Endometrial microvascular endothelial cells (primary cell): Measurements from ENCODE around the gene COL5A1. TPM values are rescaled to one million over a fixed set of nuclear protein-coding genes. Genes with fewer than 3 reads are reported as not detected.
"Not testable (repeated sequence)": the region's sequence is repeated elsewhere in the genome, so short reads cannot be mapped to it uniquely, and the experiment has no call there.

Source experiments
- in situ Hi-C: cut with HindIII; loops from 2 replicates; pipeline ENCODE4 v1.10.0; 2017; ENCODE audit warnings: low sequenced_read_pairs, low pct_unique_long_range_greater_than_20kb; ENCODE audit errors: inconsistent ontology term
- total RNA-seq: library from RNA; depleted of rRNA; stranded (reverse); fragments of >200 nt; gene quantifications from one replicate; pipeline ENCODE4 v1.2.3, GENCODE V29; 2015; ENCODE audit errors: inconsistent ontology term

COL5A1 gene
- total RNA-seq, 1 donor from 2014 or later: 23.8 TPM

GRCh38 chr9:134712243-134712642, 70.6 kb downstream of the COL5A1 start:
- in situ Hi-C loops: no loop called here

- in situ Hi-C loops: no loop called here
Measured at GRCh38 chr9:134712926-134713325, 71.3 kb downstream of the COL5A1 start.

- in situ Hi-C loops: not testable (repeated sequence)
Measured at GRCh38 chr9:134715536-134715935, 73.9 kb downstream of the COL5A1 start.

- in situ Hi-C loops: no loop called here
Measured at GRCh38 chr9:134716067-134716466, 74.5 kb downstream of the COL5A1 start.

- in situ Hi-C loops: no loop called here
Measured at GRCh38 chr9:134717056-134717455, 75.5 kb downstream of the COL5A1 start.

GRCh38 chr9:134717924-134718645, 76.5 kb downstream of the COL5A1 start:
- in situ Hi-C loops: no loop called here

- in situ Hi-C loops: no loop called here
Measured at GRCh38 chr9:134719331-134719730, 77.7 kb downstream of the COL5A1 start.

- in situ Hi-C loops: no loop called here
Measured at GRCh38 chr9:134720136-134720753, 78.6 kb downstream of the COL5A1 start.

GRCh38 chr9:134720796-134721195, 79.2 kb downstream of the COL5A1 start:
- in situ Hi-C loops: no loop called here

GRCh38 chr9:134721344-134721743, 79.7 kb downstream of the COL5A1 start:
- in situ Hi-C loops: no loop called here

- in situ Hi-C loops: no loop called here
Measured at GRCh38 chr9:134722120-134722701, 80.6 kb downstream of the COL5A1 start.

- in situ Hi-C loops: no loop called here
Measured at GRCh38 chr9:134723037-134723436, 81.4 kb downstream of the COL5A1 start.

- in situ Hi-C loops: no loop called here
Measured at GRCh38 chr9:134723491-134724190, 82.0 kb downstream of the COL5A1 start.

GRCh38 chr9:134724202-134724911, 82.8 kb downstream of the COL5A1 start:
- in situ Hi-C loops: no loop called here

GRCh38 chr9:134724912-134725604, 83.5 kb downstream of the COL5A1 start:
- in situ Hi-C loops: no loop called here

GRCh38 chr9:134725605-134725940, 84.0 kb downstream of the COL5A1 start:
- in situ Hi-C loops: no loop called here

GRCh38 chr9:134726026-134726721, 84.6 kb downstream of the COL5A1 start:
- in situ Hi-C loops: no loop called here

GRCh38 chr9:134726722-134727034, 85.1 kb downstream of the COL5A1 start:
- in situ Hi-C loops: no loop called here
